A549 (cell line): Measurements from ENCODE around the gene ATOSA.

Source experiments
- CTCF ChIP-seq: fragments of >200 bp; sonication (Bioruptor Twin); formaldehyde crosslinking; IDR thresholded peaks from 3 replicates; pipeline ENCODE4 v1.5.1; 2016
- EP300 ChIP-seq, 2 experiments: fragments of >200 bp; sonication (Bioruptor Twin); formaldehyde crosslinking; IDR thresholded peaks; 2 replicates in 1 of 2; 3 replicates in 1 of 2; pipeline ENCODE4 v1.6.1; 2016 to 2017
- HEYL ChIP-seq: fragments of 250-450 bp; sonication (Bioruptor Pico); IDR thresholded peaks from 2 replicates; pipeline ENCODE4 v1.8.0; 2021; ENCODE audit warnings: mild to moderate bottlenecking, moderate library complexity
- JUN ChIP-seq, 2 experiments: fragments of >200 bp; sonication (Bioruptor Twin); formaldehyde crosslinking; IDR thresholded peaks; 2 replicates in 1 of 2; 3 replicates in 1 of 2; pipeline ENCODE4 v1.6.1; 2016 to 2017
- KDM5A ChIP-seq: fragments of 200-600 bp; sonication (generic); IDR thresholded peaks from 2 replicates; pipeline ENCODE4 v1.6.1; 2016; ENCODE audit warnings: antibody characterized with exemption, mild to moderate bottlenecking
- MAX ChIP-seq: IDR thresholded peaks from 2 replicates; pipeline ENCODE4 v1.6.1; 2012
- MYC ChIP-seq: IDR thresholded peaks from 2 replicates; pipeline ENCODE4 v1.6.1; 2012; ENCODE audit warnings: mild to moderate bottlenecking, inconsistent platforms, low read length, improper control_type of control experiment, borderline replicate concordance
- POLR2A ChIP-seq: IDR thresholded peaks from 2 replicates; pipeline ENCODE4 v1.6.1; 2012; ENCODE audit warnings: mild to moderate bottlenecking, low read length
- POLR2AphosphoS2 ChIP-seq: conservative IDR thresholded peaks from 2 replicates; pipeline ENCODE4 v1.6.1; 2012; ENCODE audit warnings: low read length, improper control_type of control experiment, inconsistent platforms
- RAD21 ChIP-seq, 2 experiments: fragments of >200 bp in 1 of 2; sonication (Bioruptor Twin) in 1 of 2; formaldehyde crosslinking in 1 of 2; IDR thresholded peaks in 1 of 2; conservative IDR thresholded peaks in 1 of 2; 2 replicates in 1 of 2; 3 replicates in 1 of 2; pipeline ENCODE4 v1.6.1; 2012 to 2018; ENCODE audit warnings: inconsistent platforms in 1 of 2
- RARB ChIP-seq: fragments of 250-450 bp; sonication (Bioruptor Pico); IDR thresholded peaks from 2 replicates; pipeline ENCODE4 v1.8.0; 2021; ENCODE audit warnings: mild to moderate bottlenecking, moderate library complexity
- TP53 ChIP-seq: fragments of 250-450 bp; sonication (Bioruptor Pico); IDR thresholded peaks from 2 replicates; pipeline ENCODE4 v1.5.0; 2021; ENCODE audit warnings: mild to moderate bottlenecking, moderate library complexity
- ZFP36 ChIP-seq: fragments of 450-650 bp; IDR thresholded peaks from 2 replicates; pipeline ENCODE4 v1.6.1; 2014; ENCODE audit warnings: borderline replicate concordance; ENCODE audit not compliant: partially characterized antibody
- TF ChIP-seq, protein P1 (sequence below): fragments of 200-600 bp; sonication (generic); IDR thresholded peaks from 2 replicates; pipeline ENCODE4 v1.6.1; 2016; ENCODE audit warnings: antibody characterized with exemption, mild to moderate bottlenecking, moderate library complexity

- TF ChIP-seq HEYL (CRISPR knock-in tag) (no peak), POLR2A (no peak), TP53 (no peak), EP300 (IDR thresholded peaks at IDR 0.05) (no peak), POLR2AphosphoS2 (no peak), JUN (IDR thresholded peaks at IDR 0.05) (no peak), RARB (no peak), RAD21 (conservative IDR thresholded peaks at IDR 0.05 in 1 of 2, IDR thresholded peaks at IDR 0.05 in 1 of 2) (no peak), CTCF (no peak), MYC (no peak), ZFP36 (no peak), MAX (no peak), KDM5A (no peak)
- TF ChIP-seq, protein P1, sequence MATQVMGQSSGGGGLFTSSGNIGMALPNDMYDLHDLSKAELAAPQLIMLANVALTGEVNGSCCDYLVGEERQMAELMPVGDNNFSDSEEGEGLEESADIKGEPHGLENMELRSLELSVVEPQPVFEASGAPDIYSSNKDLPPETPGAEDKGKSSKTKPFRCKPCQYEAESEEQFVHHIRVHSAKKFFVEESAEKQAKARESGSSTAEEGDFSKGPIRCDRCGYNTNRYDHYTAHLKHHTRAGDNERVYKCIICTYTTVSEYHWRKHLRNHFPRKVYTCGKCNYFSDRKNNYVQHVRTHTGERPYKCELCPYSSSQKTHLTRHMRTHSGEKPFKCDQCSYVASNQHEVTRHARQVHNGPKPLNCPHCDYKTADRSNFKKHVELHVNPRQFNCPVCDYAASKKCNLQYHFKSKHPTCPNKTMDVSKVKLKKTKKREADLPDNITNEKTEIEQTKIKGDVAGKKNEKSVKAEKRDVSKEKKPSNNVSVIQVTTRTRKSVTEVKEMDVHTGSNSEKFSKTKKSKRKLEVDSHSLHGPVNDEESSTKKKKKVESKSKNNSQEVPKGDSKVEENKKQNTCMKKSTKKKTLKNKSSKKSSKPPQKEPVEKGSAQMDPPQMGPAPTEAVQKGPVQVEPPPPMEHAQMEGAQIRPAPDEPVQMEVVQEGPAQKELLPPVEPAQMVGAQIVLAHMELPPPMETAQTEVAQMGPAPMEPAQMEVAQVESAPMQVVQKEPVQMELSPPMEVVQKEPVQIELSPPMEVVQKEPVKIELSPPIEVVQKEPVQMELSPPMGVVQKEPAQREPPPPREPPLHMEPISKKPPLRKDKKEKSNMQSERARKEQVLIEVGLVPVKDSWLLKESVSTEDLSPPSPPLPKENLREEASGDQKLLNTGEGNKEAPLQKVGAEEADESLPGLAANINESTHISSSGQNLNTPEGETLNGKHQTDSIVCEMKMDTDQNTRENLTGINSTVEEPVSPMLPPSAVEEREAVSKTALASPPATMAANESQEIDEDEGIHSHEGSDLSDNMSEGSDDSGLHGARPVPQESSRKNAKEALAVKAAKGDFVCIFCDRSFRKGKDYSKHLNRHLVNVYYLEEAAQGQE: no peak
Measured at GRCh38 chr15:52649686-52650085, 29.5 kb downstream of the ATOSA start.
